ENCODE measurements around the gene TMEM271. TPM values are rescaled to one million over a fixed set of nuclear protein-coding genes. Genes with fewer than 3 reads are reported as not detected.

Gene TMEM271
- total RNA-seq, 1 experiment from 2014 or later, result not detected

DNA sequence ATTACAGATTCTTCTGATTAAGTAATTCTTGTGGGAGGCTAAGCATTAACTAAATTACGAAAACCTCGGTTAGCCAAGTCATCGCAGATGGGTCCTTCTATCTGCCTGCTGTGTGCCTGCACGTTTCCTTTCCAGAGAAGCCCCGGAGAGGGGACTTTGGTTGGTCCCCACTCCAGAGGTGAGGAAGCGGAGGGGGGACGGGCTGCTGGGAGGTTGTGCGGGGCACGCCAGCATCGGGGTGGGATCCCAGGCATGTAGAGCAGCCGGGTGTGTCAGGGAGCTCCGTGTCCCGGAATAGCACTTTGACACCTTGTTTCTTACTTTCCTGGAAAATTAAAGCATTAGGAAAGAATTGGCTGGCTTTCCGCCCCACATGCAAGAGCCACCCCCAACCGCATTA lies 50.4 kb downstream of the TMEM271 start:
- no peaks in the 10 kb centered on the region; the same call in 1 of the 2 replicates for H3K36me3 ChIP-seq (ENCODE audit: control insufficient read depth, insufficient read depth, low read length)
- peaks cover 46% of the 10 kb centered on the region for H3K36me3 Mint-ChIP-seq (ENCODE audit: insufficient read depth, unreplicated experiment)

DNA sequence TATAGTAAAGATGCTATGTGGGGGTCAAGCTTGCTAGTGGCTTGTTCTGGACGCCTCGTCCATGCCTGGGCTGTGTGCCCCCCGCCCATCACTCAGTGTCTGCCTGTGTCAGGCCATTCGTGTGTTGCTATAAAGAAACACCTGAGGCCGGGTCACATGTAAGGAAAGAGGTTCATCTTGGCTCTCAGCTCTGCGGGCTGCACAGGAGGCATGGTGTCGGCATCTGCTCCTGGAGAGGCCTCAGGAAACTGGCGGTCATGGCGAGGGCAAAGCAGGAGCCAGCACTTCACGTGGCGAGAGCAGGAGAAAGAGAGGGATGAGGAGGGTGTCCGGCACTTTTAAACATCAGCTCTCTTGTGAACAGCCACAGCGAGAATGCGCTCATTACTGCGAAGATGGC lies 51.9 kb downstream of the TMEM271 start:
- Mint-ChIP-seq H3K36me3 (ENCODE audit: insufficient read depth, unreplicated experiment) (peaks cover 43% of the 10 kb centered on the region), H3K4me1 (ENCODE audit: low read depth, unreplicated experiment) (no peaks in the 10 kb centered on the region), H3K27ac (ENCODE audit: unreplicated experiment) (no peak overlapping the region), H3K4me3 (ENCODE audit: unreplicated experiment) (no peak overlapping the region), H3K27me3 (ENCODE audit: insufficient read depth, unreplicated experiment) (no peaks in the 10 kb centered on the region), H3K9me3 (ENCODE audit: unreplicated experiment) (no peaks in the 10 kb centered on the region)
- Histone ChIP-seq H3K36me3 (ENCODE audit: control insufficient read depth, insufficient read depth, low read length) (no peaks in the 10 kb centered on the region; the same call in 1 of the 2 replicates), H3K4me1 (no peaks in the 10 kb centered on the region), H3K27me3 (replicated peaks; ENCODE audit: control insufficient read depth, insufficient read depth, low read length) (no peaks in the 10 kb centered on the region), H3K9me3 (no peaks in the 10 kb centered on the region), H3K4me3 (ENCODE audit: low read depth, low read length) (no peak overlapping the region)
- ChIA-PET CTCF (no interaction called here), POLR2A (no interaction called here)
- intact Hi-C loops (cut with micrococcal nuclease; ENCODE audit: unreplicated experiment), result no loop called here
- BruUV-seq (replicated peaks), result no TSS peak
- TF ChIP-seq, protein P1, sequence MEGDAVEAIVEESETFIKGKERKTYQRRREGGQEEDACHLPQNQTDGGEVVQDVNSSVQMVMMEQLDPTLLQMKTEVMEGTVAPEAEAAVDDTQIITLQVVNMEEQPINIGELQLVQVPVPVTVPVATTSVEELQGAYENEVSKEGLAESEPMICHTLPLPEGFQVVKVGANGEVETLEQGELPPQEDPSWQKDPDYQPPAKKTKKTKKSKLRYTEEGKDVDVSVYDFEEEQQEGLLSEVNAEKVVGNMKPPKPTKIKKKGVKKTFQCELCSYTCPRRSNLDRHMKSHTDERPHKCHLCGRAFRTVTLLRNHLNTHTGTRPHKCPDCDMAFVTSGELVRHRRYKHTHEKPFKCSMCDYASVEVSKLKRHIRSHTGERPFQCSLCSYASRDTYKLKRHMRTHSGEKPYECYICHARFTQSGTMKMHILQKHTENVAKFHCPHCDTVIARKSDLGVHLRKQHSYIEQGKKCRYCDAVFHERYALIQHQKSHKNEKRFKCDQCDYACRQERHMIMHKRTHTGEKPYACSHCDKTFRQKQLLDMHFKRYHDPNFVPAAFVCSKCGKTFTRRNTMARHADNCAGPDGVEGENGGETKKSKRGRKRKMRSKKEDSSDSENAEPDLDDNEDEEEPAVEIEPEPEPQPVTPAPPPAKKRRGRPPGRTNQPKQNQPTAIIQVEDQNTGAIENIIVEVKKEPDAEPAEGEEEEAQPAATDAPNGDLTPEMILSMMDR (IDR thresholded peaks at IDR 0.05; ENCODE audit: insufficient read depth in 1 of 2, low read depth in 1 of 2, low read length in 1 of 2, severe bottlenecking in 1 of 2, unreplicated experiment in 1 of 2), result no peak
- DNase-seq, result no peak

More for the DNA sequence above, 50.4 kb downstream of the TMEM271 start:
- H3K4me1 ChIP-seq, result no peaks in the 10 kb centered on the region
- Mint-ChIP-seq H3K27ac (ENCODE audit: unreplicated experiment) (no peak overlapping the region), H3K9me3 (ENCODE audit: unreplicated experiment) (no peaks in the 10 kb centered on the region), H3K27me3 (ENCODE audit: insufficient read depth, unreplicated experiment) (no peaks in the 10 kb centered on the region), H3K4me1 (ENCODE audit: low read depth, unreplicated experiment) (no peaks in the 10 kb centered on the region), H3K4me3 (ENCODE audit: unreplicated experiment) (no peak overlapping the region)
- no peak overlapping the region for H3K4me3 ChIP-seq (ENCODE audit: low read depth, low read length)
- H3K9me3 ChIP-seq, result no peaks in the 10 kb centered on the region
- DNase-seq, result no peak
- ChIA-PET POLR2A (no interaction called here), CTCF (no interaction called here)
- no TSS peak for BruUV-seq (replicated peaks)
- intact Hi-C loops (cut with micrococcal nuclease; ENCODE audit: unreplicated experiment), result no loop called here
- TF ChIP-seq, protein P1 (IDR thresholded peaks at IDR 0.05; ENCODE audit: insufficient read depth in 1 of 2, low read depth in 1 of 2, low read length in 1 of 2, severe bottlenecking in 1 of 2, unreplicated experiment in 1 of 2), result no peak
- H3K27me3 ChIP-seq (replicated peaks; ENCODE audit: control insufficient read depth, insufficient read depth, low read length), result no peaks in the 10 kb centered on the region

Other genes starting within 250 kb of the TMEM271 start
- 28.4 and 32.5 TPM in 2 replicates for gene ZNF141, start 238.5 kb downstream of the TMEM271 start, total RNA-seq (2022)
- gene ZNF721, start 77.1 kb downstream of the TMEM271 start, total RNA-seq (2022), result 29.9 and 30.3 TPM in 2 replicates
- gene PIGG, start 77.1 kb downstream of the TMEM271 start, total RNA-seq (2022), result 56.6 and 58.8 TPM in 2 replicates
- not detected in 2 replicates for gene PDE6B, start 49.3 kb upstream of the TMEM271 start, total RNA-seq (2022)
- gene ATP5ME, start 98.0 kb upstream of the TMEM271 start, total RNA-seq (2022), result 244 and 257 TPM in 2 replicates
- gene MYL5, start 98.2 kb upstream of the TMEM271 start, total RNA-seq (2022), result 17.1 and 21.8 TPM in 2 replicates
- 0.20 TPM in 1 of 2 replicates, not detected in the other for gene SLC49A3, start 112.9 kb upstream of the TMEM271 start, total RNA-seq (2022)
- 36.6 and 38.0 TPM in 2 replicates for gene PCGF3, start 129.5 kb upstream of the TMEM271 start, total RNA-seq (2022)
- 20.5 and 20.9 TPM in 2 replicates for gene CPLX1, start 249.8 kb upstream of the TMEM271 start, total RNA-seq (2022)